Measurements from ENCODE around the gene PPP1R1B.

The PPP1R1B gene

DNA sequence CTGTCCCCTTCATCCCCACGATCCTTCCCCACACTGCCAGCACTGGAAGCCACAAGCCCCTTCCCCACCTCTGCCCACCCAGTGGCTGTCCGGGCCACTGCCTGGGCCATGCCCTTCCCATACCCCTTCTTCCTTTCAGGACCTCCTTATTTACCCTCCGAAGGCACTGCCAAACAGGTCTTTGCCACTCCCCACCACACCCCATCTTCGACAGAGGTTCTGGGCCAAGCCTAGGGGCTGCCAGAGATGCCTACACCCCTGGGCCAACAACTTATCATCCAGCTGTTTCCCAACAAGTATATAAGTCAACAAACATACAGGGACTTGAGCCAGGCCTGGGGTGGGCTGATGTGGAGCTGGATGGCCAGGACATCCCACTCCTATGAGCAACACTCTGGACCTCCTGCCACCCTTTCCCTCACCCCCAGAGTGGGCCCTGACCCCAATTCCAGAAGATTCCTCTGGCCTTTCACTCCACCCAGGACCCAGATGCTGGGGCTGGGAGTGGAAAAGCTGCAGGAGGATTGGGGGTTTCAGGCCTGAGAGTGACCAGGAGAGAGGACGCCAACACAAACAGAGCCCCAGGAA, 1.5 kb upstream of the PPP1R1B start:
- TF ChIP-seq, protein P1, sequence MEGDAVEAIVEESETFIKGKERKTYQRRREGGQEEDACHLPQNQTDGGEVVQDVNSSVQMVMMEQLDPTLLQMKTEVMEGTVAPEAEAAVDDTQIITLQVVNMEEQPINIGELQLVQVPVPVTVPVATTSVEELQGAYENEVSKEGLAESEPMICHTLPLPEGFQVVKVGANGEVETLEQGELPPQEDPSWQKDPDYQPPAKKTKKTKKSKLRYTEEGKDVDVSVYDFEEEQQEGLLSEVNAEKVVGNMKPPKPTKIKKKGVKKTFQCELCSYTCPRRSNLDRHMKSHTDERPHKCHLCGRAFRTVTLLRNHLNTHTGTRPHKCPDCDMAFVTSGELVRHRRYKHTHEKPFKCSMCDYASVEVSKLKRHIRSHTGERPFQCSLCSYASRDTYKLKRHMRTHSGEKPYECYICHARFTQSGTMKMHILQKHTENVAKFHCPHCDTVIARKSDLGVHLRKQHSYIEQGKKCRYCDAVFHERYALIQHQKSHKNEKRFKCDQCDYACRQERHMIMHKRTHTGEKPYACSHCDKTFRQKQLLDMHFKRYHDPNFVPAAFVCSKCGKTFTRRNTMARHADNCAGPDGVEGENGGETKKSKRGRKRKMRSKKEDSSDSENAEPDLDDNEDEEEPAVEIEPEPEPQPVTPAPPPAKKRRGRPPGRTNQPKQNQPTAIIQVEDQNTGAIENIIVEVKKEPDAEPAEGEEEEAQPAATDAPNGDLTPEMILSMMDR (IDR thresholded peaks at IDR 0.05; ENCODE audit: extremely low read depth, missing control alignments), result no peak
- DNase-seq (ENCODE audit: low spot score), result no peak

- no peak for DNase-seq (ENCODE audit: low spot score)
- TF ChIP-seq, protein P1 (IDR thresholded peaks at IDR 0.05; ENCODE audit: extremely low read depth, missing control alignments), result no peak
Measured at GRCh38 chr17:39627047-39627711, 427 bp downstream of the PPP1R1B start.

DNA sequence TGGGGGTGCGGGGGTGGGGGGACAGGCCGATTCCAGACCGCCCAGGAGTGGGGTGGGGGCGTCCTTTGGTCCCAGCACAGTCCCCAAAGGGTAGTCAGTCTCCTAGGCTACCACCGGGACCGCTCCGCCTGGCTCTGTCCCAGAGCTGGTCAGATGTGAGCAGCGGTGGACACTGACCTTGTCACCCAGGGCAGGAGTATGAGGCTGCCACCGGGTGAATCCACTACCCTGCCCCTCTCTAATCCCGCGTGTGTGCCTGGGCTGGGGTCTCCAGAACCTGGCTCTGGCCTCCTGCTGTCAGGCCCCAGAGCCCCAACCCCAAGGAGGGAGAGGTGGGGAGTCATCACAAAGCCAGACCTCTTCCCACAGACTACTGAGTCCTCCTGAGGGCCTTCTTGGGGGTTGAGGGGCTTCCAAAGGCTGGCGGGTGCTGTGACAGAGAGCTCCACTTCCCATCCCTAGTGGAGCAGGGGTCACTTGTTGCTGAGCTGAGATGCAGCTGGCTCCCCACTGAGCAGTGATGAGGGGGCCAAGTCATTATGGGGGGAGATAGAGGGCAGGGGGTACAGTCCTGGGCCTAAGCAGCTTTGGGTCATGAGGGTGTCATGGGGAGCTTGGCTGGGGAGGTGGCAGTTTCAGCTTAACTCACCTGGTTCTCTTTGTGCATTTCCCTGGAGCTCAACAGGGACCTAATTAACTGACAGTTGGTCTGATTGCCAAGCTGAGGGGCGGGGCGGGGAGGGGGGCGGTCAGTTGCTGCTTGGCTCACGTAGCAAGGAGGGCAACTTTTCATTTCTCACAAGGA, 1.2 kb downstream of the PPP1R1B start:
- TF ChIP-seq, protein P1 (IDR thresholded peaks at IDR 0.05; ENCODE audit: extremely low read depth, missing control alignments), result no peak
- DNase-seq (ENCODE audit: low spot score), result no peak

DNA sequence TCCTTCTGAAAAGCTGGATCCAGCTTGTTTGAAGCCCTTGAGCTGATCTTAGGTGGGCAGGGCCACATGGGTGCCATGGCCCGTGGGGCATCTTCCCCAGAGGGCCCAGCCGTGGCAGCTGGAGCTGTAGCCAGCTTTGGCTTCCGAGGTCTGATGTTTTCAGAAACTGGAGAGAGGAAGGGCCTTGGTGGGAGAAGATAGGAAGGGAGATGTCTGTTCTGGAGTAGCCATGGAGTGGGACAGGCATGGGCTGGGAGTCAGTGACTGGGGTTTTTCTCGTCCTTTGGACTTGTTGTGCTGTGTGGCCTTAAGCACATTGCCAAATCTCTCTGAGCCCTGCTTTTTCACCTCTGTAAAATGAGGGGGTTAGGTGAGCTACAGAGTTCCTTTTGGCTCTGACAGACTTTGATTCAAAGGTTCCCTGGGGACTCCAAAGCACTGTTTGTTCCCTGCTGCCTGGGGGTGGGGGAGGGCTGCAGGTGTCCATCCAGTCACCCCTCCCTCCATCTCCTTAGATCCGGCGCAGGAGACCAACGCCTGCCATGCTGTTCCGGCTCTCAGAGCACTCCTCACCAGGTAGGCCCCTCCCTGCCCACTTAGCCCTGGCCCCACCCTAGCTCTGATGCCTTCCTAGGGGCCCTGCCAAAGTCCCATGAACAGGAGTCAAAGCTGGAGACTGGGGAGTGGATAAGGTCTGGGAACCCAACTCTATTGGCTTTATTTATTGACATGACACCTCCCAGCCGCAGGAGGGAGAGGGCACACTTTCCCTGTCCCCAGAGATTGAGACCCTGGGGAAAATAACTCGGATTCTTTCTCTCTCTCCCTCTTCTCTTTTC, 2.1 kb downstream of the PPP1R1B start:
- TF ChIP-seq, protein P1 (IDR thresholded peaks at IDR 0.05; ENCODE audit: extremely low read depth, missing control alignments), result no peak
- DNase-seq (ENCODE audit: low spot score), result no peak

DNA sequence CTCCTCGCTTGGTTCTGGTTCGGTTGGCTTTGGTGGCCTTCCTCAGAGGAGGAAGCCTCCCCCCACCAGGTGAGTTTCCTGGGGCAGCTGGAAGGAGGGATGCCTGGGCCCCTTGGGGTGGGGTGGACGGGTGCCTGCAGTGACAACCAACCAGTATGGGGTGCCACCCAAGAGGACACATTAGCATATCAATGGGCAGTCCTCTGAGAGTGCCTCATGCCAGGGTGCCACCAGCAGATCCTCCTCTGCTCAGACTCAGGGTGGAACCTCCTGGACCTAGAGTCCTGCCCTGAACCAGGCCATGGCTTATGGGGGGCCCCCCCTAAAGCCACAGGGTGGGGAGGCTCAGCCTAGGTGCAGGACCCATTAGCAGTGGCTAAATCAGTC, 2.7 kb downstream of the PPP1R1B start:
- TF ChIP-seq, protein P1 (IDR thresholded peaks at IDR 0.05; ENCODE audit: extremely low read depth, missing control alignments), result no peak

DNA sequence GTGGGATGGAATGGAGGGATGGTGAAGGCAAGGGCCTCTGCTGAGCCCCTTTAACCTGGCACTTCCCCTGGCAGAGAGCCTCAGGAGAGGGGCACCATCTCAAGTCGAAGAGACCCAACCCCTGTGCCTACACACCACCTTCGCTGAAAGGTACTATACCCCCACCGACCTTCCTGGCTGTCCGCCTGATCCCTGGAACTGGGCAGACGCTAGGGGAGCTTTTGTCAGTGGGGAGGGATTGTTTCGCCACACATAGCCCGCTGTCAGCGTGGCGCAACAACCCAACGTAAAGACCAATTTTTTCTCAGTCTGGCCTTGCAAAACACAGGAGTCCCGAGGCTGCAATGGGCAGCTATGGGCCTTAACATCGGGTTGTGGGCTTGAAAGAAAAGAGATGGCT, 3.1 kb downstream of the PPP1R1B start:
- no peak for DNase-seq (ENCODE audit: low spot score)
- TF ChIP-seq, protein P1 (IDR thresholded peaks at IDR 0.05; ENCODE audit: extremely low read depth, missing control alignments), result no peak

More for the DNA sequence above, 2.7 kb downstream of the PPP1R1B start:
- no peak for DNase-seq (ENCODE audit: low spot score)

Measured in GM20000 (cell line).